PC-9 (cell line): ENCODE measurements around the gene IRX4.

Source experiments
- CTCF ChIP-seq: fragments of 200-600 bp; sonication (generic); conservative IDR thresholded peaks from 2 replicates; pipeline ENCODE4 v1.6.1; 2017; ENCODE audit warnings: mixed run types, antibody characterized with exemption, mild to moderate bottlenecking, moderate library complexity
- EZH2 ChIP-seq: fragments of 200-600 bp; sonication (generic); IDR thresholded peaks from 2 replicates; pipeline ENCODE4 v1.8.0; 2017; ENCODE audit warnings: antibody characterized with exemption, low read depth

- TF ChIP-seq CTCF (no peak), EZH2 (no peak)
These were observed 32.2 kb downstream of the IRX4 start for GRCh38 chr5:1850324-1851154.
